ENCODE results near the gene HES7.

HES7 gene

DNA sequence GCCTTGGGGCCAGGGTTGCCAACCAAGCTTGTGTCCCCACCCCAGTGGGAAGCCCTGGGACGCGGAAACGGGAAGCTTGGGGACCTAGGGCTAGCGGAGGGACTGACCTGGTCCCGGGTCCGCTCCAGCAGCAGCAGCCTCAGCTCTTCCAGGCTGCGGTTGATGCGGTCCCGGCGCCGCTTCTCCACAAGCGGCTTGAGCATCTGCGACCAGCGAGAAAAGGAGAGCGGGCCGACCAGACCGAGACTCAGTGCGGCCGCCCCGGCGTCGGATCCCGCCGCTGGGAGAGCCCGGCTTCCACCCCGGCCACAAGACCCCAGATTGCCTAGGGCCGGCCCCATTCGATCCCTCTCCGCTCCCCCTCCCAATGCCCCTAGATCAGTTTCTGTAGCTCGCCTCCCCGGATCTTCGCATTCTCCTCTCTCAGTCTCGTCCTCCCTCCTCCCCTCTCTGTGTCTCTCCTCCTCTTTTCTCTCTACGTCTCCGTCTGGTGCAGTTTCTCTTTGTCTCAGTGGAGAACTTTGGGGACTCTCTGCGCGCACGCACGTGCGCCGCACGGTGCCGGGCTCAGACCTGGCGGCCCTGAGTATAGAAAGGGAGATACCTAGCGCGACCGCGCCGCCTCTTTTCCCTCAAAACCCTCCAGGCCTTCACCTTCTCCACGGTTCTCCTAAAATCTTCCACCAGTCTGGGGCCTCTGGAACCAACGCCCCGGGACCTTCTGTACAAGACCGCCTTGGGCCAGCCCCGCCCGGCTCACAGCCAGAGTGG lies 797 bp downstream of the HES7 start:
- no peak for TF ChIP-seq CTCF (conservative IDR thresholded peaks at IDR 0.05)
- H3K27ac ChIP-seq, result peak overlapping the region; percentile 39; the same call in 1 of the 2 replicates

DNA sequence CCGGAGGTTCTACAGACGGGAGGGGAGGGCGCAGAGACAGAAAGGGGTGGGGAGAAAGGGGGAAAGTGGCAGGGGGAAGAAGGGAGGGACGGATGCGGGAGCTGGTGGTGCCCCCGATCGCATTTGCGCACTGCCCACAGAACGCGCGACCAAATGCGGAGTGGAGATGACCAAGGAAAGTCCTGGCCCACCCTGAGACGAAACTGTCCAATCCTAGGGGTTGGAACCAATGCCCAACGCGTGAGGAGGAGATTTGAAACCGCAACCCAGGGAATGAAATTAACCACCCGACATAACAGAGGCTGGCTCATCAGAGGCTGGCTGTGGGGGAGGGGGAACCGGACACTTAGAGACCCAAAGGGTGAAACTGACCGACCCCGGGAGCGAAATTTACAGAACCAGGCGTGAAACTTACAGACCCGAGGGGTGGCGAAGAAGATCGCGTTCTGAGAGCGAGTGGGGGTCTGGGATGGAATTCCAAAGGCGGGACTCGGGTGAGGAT lies 1.4 kb downstream of the HES7 start:
- TF ChIP-seq CTCF (conservative IDR thresholded peaks at IDR 0.05), result no peak
- peak overlapping the region; percentile 43; the same call in 1 of the 2 replicates for H3K27ac ChIP-seq

DNA sequence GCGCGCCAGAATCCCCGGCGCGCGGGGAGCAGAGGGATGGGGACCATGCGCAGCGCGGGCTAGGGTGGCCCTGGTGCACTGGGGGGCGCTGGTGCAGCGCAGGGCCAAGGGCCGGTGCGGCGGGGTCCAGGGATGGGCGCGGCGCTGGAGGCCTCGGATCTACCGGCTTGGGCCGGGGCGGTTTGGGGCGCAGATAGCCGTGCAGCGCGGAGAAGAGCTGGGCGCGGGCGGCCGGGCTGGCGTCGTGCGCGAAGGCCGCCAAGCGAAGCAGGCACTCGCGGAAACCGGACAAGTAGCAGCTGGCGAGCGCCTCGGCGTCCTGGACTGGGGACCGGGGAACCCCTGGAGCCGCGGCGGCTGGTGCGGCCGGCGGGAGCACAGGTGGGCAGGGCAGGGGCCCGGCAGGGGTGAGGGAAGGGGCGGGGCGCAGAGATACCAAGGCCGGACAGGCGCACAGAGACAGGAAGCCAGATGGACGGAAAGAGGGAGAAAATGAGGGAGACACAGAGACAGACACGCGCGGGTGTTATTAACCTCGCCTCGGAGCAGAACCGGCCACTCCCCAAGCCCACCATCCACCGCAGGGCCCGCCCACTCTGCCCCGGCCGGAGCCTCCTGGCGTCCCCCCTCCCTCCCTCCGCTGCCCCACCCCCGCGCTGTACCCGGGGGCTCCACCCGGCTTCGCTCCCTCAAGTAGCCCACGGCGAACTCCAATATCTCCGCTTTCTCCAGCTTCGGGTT lies 2.1 kb downstream of the HES7 start:
- TF ChIP-seq CTCF (conservative IDR thresholded peaks at IDR 0.05), result peak; percentile 48
- H3K27ac ChIP-seq, result peak overlapping the region; percentile 43; the same call in 1 of the 2 replicates

DNA sequence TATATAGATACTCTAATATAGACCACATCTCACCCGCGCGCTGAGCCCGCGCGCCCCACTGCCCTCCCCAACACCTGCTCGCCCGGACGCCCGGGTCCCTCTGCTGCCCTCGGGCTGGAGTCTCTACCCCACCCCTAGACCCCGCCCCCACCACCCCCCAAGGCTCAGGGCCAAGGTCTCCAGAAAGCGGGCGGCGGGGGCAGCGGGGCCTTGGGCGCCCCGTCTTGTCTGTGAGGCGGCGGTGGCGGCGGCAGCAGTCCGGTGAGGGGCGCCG lies 2.6 kb downstream of the HES7 start:
- TF ChIP-seq CTCF (conservative IDR thresholded peaks at IDR 0.05), result no peak
- peak overlapping the region; percentile 43; the same call in 1 of the 2 replicates for H3K27ac ChIP-seq

DNA sequence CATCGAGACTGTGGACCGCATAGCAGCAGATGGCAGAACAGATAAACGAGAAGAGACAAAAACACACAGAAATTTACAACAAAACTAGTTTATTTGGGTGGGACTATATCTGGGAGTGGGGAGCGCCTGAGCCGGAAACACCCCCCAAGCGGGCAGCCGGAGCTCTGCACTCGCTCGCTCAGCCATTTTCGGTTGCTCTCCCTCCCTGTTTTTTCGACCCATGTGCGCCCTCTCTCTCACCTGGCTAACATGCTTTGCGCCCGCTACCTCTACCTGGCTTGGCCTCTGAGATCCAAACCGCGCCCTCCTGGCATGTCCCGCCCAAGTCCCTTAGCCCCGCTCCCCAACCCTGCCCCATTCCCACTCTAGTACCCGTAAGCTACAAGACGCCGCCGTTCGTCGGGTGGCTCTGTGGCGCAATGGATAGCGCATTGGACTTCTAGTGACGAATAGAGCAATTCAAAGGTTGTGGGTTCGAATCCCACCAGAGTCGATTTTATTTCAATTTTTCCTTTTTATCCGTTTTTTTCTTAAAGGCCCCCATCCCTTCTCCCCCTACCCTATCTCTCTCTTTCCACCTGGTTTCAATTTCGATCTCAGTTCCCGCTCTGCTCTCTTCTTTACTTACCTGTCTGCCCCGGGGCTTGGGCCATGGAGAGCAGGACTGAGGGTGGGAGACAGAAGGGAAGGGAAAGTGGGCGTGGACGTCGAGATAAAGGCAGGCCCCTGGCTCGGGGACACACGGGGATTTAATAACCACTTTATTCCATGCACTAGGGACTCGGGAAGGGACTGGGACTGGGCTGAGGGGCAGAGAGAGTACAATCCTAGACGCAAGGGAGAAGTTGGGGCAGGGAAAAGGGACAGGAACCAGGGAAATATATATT lies 3.1 kb downstream of the HES7 start:
- peak; percentile 21; the same call in 1 of the 2 replicates for TF ChIP-seq CTCF (conservative IDR thresholded peaks at IDR 0.05)
- H3K27ac ChIP-seq, result peak overlapping the region; percentile 43

- no peak for TF ChIP-seq CTCF (conservative IDR thresholded peaks at IDR 0.05)
- peak overlapping the region; percentile 65 for H3K27ac ChIP-seq
Observed at GRCh38 chr17:8119581-8120519, 4.1 kb downstream of the HES7 start.

Measured in VCaP (cell line).